Measurements from ENCODE around the gene MEGF8.

The MEGF8 gene

GRCh38 chr19:42355896-42356295 is 30.5 kb downstream of the MEGF8 start:
- no peak for DNase-seq (ENCODE audit: low read depth)

- DNase-seq (ENCODE audit: low read depth): no peak
Measured at GRCh38 chr19:42356686-42357085, 31.3 kb downstream of the MEGF8 start.

GRCh38 chr19:42357290-42357689 is 31.9 kb downstream of the MEGF8 start:
- DNase-seq (ENCODE audit: low read depth): no peak

- no peak for DNase-seq (ENCODE audit: low read depth)
Measured at GRCh38 chr19:42360787-42361544, 35.5 kb downstream of the MEGF8 start.

GRCh38 chr19:42361545-42361910 is 36.1 kb downstream of the MEGF8 start:
- no peak for DNase-seq (ENCODE audit: low read depth)

GRCh38 chr19:42362342-42362741 is 36.9 kb downstream of the MEGF8 start:
- no peak for DNase-seq (ENCODE audit: low read depth)

GRCh38 chr19:42362891-42363440 is 37.5 kb downstream of the MEGF8 start:
- DNase-seq (ENCODE audit: low read depth): no peak

- no peak for DNase-seq (ENCODE audit: low read depth)
Measured at GRCh38 chr19:42363614-42364346, 38.3 kb downstream of the MEGF8 start.

GRCh38 chr19:42366673-42367072 is 41.2 kb downstream of the MEGF8 start:
- no peak for DNase-seq (ENCODE audit: low read depth)

GRCh38 chr19:42367929-42368328 is 42.5 kb downstream of the MEGF8 start:
- DNase-seq (ENCODE audit: low read depth): no peak

- DNase-seq (ENCODE audit: low read depth): no peak
Measured at GRCh38 chr19:42368360-42368759, 42.9 kb downstream of the MEGF8 start.

- DNase-seq (ENCODE audit: low read depth): no peak
Measured at GRCh38 chr19:42368765-42369164, 43.3 kb downstream of the MEGF8 start.

- no peak for DNase-seq (ENCODE audit: low read depth)
Measured at GRCh38 chr19:42369433-42370067, 44.1 kb downstream of the MEGF8 start.

GRCh38 chr19:42370068-42370520 is 44.7 kb downstream of the MEGF8 start:
- DNase-seq (ENCODE audit: low read depth): no peak

- DNase-seq (ENCODE audit: low read depth): no peak
Measured at GRCh38 chr19:42370626-42371175, 45.3 kb downstream of the MEGF8 start.

GRCh38 chr19:42374826-42375376 is 49.5 kb downstream of the MEGF8 start:
- no peak for DNase-seq (ENCODE audit: low read depth)

GRCh38 chr19:42375415-42376176 is 50.2 kb downstream of the MEGF8 start:
- no peak for DNase-seq (ENCODE audit: low read depth)

GRCh38 chr19:42376177-42376555 is 50.7 kb downstream of the MEGF8 start:
- no peak for DNase-seq (ENCODE audit: low read depth)

- no peak for DNase-seq (ENCODE audit: low read depth)
Measured at GRCh38 chr19:42378225-42379215, 53.1 kb downstream of the MEGF8 start.

GRCh38 chr19:42380155-42380554 is 54.7 kb downstream of the MEGF8 start:
- no peak for DNase-seq (ENCODE audit: low read depth)
